ENCODE measurements around the gene FAR2.
"Not testable (repeated sequence)": the region's sequence is repeated elsewhere in the genome, so short reads cannot be mapped to it uniquely, and the experiment has no call there.

FAR2 gene

DNA sequence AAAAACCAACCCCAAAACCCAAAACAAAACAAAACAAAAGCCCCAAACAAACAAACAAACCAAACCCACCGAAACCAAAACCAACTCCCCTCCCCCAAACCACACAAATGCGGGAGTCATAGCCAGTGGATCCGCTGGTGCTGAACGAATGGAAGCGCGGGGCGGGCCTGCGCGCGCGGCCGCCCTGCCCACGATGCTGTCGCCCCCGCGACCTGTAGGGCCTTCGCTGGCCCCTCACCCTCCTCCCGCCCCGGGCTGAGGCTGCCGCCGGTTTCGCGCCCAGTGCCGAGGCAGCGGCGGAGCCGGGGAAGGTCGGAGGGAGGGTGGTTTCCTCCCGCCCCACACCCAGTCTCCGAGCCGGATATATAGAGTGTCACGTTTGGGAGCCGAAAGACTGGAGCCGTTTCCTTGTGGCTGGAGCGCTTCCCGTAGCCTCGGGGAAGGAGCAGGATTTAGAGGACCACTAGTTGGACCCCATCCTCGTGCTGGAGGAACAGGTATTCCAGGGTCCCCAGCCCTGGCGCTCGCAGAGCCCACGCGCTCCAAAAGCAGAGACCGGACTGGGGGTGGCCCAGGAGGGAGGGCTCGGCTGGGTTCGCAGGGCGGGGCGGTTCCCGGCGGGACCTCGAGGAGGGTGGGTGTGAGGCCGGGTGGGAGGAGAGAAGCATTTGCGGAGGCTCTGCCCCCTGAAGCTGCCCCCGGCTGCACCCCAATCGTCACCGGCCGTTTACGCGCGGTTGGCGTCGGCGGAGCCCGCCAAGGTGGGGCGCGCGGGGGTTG lies at the start of gene FAR2:
FAR2 (plus strand) TSS at position 368 of the 780 bp plus-strand sequence. CDS start 121,172 bp downstream, outside the sequence.
- DNase-seq: peak; percentile 33 to 67

DNA sequence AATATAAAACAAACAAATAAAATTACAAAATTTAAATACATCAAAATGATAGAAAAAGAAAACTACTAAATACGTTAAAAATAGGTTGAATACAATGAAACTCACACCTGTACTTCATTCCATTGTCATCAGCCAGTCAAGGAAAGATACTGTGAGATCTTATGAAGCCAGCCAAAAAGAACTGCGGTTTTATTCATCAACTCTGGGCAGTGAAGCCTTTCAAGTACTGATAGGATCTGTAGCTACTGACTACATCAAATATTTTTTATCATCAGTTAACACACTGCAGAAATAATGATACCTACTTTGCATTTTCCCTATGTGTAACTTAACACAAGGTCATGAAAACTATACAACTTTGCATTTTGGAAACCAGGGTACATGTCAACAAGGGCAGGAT lies 46.3 kb upstream of the FAR2 start:
- DNase-seq: peak in 1 of 2 donors; percentile 68

DNA sequence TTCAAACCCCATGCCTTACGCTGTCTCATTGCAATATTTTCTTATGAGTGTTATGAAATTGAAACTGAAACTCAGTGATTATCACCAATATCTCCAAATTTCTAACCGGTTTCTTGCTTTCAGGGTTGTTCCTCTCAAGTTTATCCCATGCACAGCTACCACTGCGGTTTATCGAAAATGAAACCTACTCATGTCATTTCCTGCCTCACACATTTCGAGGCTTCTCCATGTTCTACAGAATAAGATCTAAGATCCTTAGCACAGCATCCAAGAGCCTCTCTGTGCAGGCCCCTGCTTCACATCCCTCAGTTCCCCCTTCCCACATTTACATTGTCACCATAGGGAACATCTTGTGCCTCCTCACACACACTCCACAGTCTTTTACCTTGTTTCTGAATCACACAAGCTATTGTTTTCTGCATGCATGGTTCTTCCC lies 45.5 kb upstream of the FAR2 start:
- DNase-seq: peak; percentile 72 to 89

DNA sequence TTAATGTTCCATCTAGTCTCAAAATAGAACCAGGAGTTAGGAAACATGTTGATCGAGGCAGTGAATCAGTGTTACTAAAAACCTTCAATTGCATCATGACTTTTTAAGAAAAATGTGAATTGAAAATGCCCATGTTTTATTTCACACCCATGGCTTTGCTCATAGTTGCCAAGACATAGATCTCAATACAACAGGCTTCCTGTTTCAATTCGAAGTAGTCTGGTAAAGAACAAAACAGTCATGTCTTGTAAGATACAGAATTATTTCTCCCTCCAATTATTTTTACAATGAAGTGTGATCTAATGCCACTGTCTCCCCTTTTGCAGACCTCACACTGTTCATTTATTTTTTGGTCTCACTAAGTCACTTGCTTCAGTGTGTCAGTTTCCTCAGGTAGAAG lies 44.6 kb upstream of the FAR2 start:
- peak in 1 of 2 donors; percentile 49 for DNase-seq

DNA sequence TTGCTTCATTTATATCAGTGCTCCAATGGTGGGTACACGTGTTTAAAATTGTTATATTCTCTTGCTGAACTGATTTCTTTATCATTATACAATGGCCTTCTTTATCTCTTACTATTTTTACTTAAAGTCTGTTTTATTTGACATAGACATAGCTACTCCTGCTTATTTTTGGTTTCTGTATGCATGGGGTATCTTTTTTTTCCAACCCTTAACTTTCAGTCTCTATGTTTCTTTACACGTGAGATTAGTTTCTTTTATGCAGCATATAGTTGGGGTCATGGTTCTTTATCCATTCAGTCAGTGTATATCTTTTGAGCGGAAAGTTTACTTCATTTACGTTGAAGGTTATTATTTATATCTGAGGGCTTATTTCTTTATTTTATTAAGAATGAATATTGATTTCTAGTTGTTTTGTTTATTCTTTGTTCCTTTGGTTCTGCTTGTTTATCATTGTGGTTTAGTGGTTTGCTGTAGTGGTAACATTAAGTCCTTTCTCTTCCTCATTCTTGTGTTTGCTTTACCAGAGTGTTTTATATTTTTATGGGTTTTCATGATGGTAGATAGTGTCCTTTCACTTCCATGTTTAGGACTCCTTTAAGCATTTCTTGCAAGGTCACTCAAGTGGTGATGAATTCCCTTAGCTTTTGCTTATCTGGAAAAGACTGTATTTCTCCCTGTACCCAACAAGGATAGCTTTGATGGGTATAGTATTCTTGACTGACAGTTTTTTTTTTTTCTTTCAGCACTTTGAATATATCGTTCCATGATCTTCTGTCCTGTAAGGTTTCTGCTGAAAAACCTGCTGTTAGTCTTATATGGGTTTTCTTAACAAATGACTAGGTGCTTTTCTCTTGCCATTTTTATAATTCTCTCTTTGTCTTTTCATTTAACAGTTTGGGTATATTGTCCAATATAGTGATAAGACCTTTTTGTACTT lies 38.3 kb upstream of the FAR2 start:
- no peak for DNase-seq

DNA sequence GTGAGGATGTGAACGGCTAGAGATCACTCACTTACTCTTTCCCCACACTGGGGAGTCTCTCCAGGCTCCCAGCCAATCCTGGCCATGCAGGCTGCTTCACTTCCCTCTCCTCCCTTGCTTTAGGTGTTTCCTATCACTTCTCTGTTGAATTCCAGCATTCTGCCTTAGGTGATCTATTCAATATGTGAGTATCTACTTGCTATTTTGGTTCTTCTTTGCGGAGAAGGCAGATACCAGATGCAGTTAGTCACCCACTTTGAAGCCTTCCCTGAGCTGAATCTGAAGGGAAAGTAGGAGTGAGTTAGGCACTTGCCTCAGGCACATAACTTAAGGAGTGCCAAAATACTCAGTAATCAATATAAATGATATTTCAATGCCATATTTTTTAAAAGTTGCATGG lies 36.0 kb upstream of the FAR2 start:
- DNase-seq: no peak

DNA sequence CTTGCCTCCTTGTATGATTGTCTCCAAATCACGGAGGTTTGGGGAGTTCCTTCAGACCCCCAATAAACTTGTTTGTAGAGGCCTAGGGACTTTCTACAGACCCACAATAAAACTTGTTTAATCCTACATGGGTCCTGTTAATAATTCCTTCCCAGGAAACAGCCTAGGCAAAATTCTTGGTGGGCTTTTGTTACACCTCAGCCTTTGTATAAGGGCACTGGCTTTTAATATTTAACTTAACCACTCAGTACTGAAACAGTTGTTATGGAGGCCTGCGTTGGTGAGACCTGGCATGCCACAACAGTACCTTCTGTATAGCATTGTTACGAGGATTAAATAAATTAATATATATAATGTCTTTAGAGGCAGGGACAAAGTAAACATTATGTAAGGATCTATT lies 32.7 kb upstream of the FAR2 start:
- DNase-seq: no peak

DNA sequence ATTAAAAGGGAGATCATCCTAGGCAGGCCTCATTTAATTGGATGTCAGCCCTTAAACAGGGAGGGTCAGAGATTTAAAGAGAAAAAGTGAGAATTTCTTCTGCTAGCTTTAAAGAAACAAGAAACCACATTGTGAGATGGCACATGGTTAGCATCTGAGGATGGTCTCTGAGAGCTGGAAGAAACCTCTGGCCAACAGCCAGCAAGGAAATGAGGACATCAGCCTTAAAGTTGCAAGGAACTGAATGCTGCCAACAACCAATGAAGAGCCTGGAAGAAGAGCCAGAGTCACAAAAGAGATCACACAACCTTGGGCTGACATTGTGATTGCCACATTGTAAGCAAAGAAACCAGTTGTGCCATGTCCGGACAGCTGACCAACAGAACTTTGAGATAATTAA lies 17.5 kb upstream of the FAR2 start:
- no peak for DNase-seq

DNA sequence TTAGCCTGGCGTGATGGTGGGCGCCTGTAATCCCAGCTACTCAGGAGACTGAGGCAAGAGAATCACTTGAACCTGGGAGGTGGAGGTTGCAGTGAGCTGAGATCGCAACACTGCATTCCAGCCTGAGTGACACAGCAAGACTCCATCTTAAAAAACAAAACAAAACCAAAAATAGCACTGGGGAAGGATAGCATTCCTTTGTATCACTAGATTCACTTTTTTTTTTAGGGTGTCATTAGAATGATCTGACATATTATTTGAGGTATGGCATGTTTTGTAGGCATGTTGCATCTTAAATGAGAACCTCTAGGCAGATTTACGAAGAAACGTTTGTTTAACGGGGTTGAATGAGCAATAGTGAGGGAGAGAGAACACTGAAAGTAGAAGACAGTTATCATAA lies 16.8 kb upstream of the FAR2 start:
- no peak for DNase-seq

DNA sequence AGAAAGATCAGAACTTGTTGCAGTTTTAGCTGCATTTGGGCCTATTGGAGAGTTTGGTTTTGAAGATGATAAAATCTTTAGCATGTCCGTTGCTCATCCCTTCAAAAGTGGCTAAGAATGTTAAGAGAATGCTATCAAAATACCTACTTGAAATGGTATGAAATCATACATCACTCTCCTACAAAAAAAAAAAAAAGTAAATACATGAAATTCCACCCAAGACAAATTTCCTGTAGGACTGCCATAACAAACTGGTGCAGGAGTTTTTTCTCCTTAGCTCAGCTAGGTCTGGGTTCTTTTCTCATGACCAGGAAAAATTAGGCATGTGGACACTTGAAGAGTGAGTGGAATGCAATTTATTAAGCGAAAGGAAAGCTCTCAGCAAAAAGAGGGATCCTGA lies 15.9 kb upstream of the FAR2 start:
- DNase-seq: no peak

DNA sequence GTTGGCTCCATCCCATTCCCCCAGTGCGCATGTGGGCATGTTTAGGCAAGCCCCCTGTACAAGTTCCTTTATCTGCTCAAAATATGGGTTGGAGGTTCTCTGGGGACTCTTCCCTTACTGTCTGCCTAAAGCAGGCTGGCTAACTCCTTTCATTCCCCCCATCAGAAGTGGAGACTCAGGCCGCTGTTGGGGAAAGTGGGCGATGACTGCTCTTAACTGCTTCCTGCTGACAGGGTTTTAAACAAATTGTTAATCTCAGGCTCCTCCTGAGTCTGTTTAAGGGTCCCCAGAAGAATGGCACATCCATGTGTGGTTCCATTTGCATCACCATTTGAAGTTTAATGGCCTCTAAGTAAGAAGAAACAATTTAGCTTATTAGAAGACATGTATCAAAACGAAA lies 15.4 kb upstream of the FAR2 start:
- DNase-seq: no peak

DNA sequence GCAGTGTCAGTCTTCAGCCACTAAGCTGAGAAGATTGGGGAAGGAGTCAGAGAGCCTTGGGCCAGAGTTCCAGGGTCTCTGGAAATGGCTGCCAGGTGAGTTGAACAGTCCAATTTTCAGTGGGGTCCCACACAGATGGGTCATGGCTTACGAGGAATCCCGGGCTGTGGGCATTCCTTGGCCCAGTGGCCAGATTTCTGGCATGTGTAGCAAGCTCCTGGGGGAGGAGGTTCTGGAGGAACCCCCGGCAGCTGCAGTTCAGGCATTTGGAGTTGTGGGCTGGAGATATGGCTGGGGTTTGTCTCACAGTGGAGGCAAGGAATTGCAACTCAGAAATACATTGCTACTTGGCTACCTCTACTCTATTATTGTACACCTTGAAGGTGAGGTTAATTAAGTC lies 10.8 kb upstream of the FAR2 start:
- DNase-seq: not testable (repeated sequence)

DNA sequence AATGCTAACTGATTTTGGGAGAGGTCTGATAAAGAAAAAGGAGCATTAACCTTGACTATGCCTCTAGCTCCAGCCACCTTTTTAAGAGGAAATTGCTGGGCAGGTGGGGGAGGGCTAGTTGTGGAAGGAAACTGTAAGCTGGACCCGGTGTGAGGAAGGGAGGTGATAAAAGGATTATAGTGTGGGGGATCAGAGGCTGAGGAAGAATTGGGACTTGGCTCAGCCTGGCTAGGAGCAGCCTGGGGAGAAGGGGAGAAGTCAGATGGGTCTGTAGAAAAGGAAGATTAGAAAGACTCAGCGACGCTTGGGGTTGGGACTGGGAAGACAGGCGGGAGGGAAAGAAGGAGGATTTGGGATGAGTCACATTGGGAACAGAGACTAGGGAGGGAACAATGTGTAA lies 10.2 kb upstream of the FAR2 start:
- not testable (repeated sequence) for DNase-seq

DNA sequence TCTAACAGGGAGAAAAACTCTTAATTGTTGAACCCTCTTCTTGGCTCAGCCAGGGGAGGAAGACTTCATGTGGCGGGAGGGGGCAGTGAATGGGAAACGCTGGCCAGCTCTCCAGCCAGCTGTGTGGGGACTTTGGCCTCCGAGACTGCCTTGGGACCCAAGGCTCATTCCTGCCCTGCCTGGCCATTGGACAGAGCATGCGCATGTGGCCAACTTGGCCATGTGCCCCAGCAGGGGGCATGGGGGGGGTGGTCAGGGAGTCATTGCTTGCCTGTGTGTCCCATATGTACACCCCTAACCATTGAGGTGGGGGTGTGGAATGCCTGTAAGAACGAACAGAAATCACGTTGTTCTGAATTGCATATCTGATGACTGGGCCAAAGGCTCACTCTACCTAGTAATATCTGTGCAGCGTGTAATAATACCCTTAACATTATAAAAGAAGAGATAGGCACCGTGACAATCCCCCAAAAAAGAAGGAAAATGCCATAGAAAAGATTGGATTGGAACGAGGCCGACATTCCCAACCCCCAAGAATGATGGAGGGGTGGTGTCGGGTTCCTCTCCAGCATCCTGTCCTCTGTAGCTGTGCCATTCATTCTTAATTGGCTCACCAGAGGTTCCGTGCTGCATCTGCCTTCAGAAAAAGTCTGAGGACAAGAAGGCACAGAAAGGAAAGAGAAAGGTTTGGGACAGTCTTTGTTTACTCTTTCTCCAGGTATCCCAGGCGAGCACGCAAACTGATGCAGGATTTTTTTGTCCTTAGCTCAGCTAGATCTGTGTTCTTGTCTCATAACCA lies 3.5 kb upstream of the FAR2 start:
- no peak for DNase-seq

DNA sequence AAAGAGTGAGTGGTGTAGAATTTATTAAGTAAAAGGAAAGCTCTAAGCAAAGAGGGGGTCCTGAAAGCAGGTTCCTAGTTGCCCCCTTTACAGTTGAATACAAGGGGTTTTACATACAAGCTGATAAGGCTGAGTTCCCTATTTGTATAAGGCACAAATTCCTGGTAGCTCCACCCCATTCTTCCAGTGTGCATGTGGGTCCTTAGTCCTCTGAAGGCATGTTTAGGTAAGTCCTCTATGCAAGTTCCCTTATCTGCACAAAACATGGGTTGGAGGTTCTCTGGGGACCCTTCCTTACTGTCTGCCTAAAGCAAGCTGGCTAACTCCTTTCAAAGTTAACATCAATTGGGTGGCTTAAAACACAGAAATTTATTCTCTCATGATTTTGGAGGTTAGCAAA lies 2.9 kb upstream of the FAR2 start:
- no peak for DNase-seq

DNA sequence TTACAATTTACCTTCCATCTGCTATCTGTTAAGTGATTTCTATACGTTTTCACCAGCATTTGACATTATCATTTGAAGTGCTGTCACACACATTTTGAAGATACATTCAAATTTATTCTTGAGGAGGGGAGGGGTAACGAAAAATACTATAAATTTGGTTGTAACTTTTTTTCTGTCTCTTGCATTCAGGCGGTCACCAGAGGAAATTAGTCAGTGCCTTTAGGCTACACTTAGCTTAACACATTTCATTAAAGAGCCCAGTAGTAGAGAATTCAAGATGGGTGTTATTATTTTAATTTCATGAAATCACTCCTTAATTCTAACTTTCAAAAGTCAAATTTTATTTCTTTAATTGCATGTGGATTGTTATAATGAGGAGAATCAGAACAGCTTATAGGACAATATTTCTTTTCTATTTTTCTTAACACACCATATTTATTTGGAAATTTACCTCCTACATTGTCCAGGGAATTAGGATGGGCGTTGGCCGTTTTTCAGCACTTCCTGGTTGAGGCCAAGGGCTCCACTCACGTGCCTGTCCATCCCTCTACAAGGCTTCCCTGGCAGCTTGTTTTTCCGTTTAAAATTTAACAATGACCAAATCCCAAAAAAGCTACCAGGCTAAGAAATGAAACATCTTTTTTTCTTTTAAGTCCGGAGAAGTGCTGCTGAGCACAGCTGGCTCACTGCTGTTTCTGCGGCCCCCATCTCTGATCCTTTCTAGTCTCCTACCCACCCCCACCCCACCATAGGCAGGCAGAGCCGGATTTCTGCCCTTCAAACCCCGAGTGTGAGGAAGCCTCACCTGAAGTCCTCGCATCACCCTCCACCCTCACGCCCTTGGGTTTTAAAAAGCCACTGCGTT lies 1.1 kb upstream of the FAR2 start:
- DNase-seq: no peak

DNA sequence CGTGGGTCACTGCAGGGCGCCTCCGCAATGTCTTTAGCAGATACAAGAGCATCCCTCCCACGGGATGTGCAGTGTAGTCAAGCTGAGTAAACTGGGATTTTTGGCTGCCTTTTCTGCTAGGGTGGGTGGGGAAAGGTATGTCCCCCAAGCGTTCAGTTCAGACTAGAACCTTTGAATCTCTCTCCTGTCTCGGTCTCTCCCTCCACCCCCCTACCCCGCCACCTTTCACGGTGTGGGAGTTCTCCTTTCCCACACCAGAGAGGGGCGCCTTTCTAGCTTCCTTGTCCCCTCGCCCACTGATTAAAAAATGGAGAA lies 525 bp upstream of the FAR2 start:
- DNase-seq: no peak

DNA sequence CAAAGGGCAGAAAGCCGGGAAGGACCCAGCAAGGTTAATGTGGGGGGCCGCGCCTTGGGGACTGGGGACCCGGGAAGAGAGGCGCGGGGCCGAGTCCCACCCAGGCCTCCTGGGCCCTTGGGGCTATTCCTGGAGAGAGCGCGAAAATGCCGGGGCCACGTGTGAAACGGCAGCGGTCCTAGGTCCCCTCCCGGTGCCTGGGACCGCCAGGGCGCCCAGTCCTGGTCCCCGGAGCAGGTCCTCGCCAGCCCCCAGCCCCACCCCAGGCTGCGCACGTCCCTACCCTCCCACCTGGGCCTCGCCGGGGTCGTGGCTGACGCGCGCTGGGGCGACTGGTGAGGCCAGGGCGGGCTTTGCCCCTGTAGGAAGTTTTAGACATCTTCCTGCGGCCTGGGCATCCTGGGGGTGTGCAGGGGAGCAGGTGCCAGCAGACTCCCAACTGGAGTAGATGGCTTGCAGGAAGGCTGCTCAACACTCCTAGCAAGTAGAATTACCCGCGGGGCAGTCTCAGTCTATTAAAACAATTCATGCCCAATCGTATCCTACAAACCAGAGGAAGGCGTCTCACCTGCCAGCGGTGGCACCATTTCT lies 708 bp downstream of the FAR2 start:
- DNase-seq: peak in 1 of 2 donors; percentile 12

DNA sequence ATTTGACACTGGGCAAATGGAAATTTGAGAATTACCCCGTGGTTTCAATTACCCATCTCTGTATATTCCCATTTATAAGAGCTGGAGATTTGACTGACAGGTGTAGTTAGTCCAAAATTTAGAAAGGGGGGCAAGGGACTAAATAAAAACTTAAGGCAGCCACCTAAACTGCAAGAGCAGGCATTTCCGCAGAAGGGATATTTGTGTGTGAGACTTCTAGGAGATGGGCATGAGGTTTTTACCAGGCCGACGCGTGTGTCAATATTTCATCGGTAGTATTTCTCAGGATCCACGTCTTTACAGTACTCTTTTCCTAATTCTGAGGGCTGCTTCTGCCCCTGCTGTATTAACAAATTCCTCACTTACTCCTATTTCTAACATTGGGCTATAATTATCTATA lies 1.4 kb downstream of the FAR2 start:
- no peak for DNase-seq

DNA sequence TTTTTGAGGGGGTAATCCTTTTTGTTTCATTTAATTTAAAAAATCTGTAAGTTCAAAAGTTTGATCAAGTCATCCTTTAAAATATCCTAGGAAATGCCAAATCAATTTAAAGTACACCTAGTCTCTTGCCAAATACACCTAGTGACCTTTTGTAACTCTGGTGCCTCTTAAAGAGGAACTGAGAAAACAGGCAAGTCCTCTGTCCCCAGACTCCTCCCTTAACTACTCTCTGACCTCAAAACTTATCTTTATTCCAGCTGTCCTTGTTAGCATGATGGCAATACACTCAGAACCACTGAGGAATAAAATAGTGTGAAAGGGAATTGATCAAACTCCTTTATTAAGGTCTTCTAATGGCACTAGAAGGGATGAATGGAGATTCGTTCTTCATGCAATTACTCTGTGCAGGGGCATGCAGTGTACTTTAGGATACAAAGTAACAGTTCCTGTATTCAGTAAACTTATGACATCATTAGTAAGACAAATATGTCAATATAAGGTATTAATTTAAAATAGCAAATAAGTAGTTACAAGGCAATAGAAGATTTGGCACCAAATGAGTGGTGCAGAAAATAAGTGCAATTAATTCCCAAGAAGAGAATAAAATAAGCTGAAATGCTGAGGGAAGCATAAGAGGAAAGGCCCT lies 3.3 kb downstream of the FAR2 start:
- no peak for DNase-seq

DNA sequence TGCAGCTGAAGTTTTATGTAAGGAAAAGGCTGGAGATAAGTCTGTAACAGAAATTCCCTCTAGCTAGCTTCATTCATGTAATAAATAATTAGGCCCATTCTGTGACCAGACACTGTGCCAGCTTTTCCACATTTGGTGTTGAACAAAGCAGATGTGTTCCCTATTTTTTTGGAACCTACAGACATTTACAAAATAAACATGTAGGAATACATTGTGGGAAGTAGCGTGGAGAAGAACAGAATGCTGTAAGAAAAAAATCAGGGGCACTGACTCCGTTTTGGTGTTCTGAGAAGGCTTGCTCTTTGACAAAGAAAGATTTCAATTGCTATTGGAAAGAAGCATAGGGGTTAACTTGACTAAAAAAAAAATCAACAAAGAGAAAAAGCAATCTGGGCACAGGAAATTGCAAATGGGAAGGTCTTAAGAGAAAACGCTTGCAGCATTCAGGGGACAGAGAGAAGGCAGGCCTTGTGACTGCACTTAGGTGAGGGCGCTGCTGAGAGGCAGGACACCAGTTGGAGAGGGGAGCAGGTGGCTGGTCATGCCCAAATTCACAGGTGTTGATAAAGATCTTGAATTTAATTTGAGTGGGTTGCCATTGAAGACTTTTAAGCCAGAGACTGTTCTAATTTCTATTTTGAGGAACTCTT lies 4.0 kb downstream of the FAR2 start:
- no peak for DNase-seq
